AG10803 (cell line): ENCODE data around the gene TMBIM4.
A peak's percentile ranks its signal among the peaks of the same experiment; 100 is the strongest.

Experiments used
- DNase-seq: peaks from one replicate; pipeline ENCODE4 v3.0.0; 2010; ENCODE audit warnings: low read depth
- H3K4me3 ChIP-seq: 2 replicates; pipeline ENCODE4 v1.5.1; 2011; ENCODE audit warnings: mild to moderate bottlenecking, low read length, control low read depth
- TF ChIP-seq, protein P1 (sequence below): conservative IDR thresholded peaks from 2 replicates; pipeline ENCODE4 v1.5.1; 2011; ENCODE audit warnings: mild to moderate bottlenecking, low read length, control low read depth, inconsistent platforms

TMBIM4 gene

DNA sequence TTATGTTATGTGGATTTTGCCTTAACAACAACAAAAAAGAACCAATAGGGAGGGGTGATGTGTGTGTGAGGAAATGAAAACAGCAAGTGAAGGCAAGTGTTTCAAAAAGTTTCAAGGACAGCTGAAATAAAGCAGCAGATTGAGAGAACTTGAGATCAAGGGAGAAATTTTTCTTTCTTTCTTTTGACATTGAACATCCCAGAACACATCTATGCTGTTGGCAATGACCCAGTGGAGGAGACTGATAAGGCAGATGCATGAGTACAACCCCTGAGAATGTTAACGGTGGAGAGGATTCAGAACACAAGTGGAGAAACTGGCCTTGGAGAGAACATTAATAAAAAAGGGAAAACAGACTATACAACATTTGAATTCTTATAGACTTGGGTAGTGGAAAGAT lies 42.1 kb downstream of the TMBIM4 start:
- TF ChIP-seq, protein P1, sequence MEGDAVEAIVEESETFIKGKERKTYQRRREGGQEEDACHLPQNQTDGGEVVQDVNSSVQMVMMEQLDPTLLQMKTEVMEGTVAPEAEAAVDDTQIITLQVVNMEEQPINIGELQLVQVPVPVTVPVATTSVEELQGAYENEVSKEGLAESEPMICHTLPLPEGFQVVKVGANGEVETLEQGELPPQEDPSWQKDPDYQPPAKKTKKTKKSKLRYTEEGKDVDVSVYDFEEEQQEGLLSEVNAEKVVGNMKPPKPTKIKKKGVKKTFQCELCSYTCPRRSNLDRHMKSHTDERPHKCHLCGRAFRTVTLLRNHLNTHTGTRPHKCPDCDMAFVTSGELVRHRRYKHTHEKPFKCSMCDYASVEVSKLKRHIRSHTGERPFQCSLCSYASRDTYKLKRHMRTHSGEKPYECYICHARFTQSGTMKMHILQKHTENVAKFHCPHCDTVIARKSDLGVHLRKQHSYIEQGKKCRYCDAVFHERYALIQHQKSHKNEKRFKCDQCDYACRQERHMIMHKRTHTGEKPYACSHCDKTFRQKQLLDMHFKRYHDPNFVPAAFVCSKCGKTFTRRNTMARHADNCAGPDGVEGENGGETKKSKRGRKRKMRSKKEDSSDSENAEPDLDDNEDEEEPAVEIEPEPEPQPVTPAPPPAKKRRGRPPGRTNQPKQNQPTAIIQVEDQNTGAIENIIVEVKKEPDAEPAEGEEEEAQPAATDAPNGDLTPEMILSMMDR: no peak
- no peak overlapping the region for H3K4me3 ChIP-seq
- no peak for DNase-seq

DNA sequence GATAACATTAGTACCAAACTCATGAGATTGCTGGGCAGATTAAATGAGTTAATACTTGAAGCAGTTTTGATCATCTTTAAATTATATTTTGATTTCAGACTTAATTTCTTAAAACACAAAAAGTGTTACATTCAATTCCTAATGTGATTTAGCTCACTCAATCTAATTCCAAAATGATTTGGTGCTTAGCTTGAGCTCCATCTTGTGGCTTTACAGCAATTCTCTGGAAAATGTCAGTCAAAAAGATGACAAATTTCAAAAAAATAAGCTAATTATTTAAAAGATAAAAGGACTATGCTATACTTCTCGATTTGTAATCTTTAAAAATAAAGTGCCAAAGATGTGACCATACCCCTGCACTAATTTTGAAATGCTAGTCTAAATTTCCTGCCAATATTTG lies 49.3 kb downstream of the TMBIM4 start:
- H3K4me3 ChIP-seq: no peak overlapping the region
- DNase-seq: no peak

DNA sequence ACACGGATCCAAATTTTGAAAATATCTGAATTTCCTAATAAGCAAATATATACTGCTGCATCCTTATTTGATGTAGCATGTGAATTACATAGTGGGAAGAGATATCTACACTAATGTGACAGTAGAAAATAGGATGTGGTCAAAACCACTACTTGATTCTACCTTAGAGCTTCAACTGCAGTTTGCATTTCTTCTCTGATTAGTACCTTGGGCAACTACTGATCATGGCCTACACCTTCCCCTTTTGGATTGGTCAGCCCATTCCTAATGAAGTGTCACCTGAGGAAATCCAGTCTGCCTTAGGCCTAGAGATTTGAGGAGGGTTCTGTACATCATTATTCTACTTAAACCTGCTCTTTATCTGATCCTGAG lies 49.9 kb downstream of the TMBIM4 start:
- TF ChIP-seq, protein P1: no peak
- no peak for DNase-seq
- no peak overlapping the region for H3K4me3 ChIP-seq

More for the DNA sequence above, 49.3 kb downstream of the TMBIM4 start:
- TF ChIP-seq, protein P1: peak; percentile 20; the same call in 1 of the 2 replicates

DNA sequence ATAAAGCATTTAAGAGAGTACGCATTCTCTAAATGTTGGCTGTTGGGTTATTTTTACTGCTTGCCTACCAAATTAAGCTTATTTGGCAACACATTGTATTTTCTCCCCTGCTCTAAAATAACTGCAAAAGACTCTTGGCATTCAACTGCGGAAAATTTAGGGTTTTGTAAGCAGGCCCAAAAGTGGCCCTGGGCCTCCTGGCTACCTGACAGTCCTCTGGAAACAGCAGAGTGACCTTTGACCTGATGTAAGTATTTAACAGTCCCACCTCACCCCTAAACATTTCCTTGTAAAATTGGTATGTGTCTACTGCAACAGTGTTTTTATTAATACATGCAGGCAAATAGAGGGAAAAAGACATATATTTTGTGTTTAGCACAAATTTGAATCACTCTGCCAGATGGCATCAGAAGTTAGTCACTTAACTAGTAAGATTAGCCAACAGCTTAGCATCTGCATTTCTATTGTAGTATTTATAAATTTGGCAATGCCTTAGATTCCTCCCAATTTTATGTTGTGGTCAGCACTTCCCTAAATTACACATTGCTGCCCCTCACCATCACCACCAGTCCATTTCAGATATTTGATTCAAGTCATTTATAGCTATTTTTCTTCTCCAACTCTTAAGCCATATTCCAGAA lies 50.4 kb downstream of the TMBIM4 start:
- peak; percentile 71 for DNase-seq
- TF ChIP-seq, protein P1: no peak
- H3K4me3 ChIP-seq: no peak overlapping the region

DNA sequence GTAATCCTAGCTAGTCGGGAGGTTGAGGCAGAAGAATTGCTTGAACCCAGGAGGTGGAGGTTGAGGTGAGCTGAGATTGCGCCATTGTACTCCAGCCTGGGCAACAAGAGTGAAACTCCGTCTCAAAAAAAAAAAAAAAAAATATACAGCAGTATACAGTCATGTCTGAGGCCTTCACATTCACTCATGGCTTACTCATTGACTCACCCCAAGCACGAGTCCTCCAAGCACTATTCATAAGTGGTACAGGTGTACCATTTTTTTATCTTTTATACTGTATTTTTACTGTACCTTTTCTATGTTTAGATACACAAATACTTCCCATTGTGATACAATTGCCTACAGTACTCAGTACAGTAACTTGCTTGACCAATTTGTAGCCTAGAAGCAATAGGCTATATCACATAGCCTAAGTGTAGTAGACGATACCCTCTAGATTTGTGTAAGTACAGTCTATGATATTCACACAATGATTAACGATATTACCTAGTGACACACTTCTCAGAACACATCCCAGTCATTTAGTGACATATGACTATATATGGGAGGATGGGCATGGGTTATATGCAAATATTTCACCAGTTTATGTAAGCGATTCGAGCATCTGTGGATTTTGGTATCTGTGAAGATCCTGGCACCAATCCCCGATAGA lies 51.4 kb downstream of the TMBIM4 start:
- no peak overlapping the region for H3K4me3 ChIP-seq
- TF ChIP-seq, protein P1: no peak
- no peak for DNase-seq

DNA sequence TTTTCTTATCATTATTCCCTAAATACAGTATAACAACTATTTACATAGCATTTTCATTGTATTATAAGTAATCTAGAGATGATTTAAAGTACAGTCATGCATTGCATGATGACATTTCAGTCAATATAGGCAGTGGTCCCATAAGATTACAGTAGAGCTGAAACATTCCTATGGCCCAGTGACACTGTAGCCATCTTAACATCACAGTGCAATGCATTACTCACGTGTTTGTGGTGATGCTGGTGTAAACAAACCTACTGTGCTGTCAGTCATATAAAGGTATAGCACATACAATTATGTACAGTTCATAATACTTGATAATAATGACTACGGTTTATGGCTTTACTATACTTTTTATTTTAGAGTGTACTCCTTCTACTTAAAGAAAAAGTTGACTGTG lies 52.6 kb downstream of the TMBIM4 start:
- no peak for DNase-seq
- TF ChIP-seq, protein P1: no peak

DNA sequence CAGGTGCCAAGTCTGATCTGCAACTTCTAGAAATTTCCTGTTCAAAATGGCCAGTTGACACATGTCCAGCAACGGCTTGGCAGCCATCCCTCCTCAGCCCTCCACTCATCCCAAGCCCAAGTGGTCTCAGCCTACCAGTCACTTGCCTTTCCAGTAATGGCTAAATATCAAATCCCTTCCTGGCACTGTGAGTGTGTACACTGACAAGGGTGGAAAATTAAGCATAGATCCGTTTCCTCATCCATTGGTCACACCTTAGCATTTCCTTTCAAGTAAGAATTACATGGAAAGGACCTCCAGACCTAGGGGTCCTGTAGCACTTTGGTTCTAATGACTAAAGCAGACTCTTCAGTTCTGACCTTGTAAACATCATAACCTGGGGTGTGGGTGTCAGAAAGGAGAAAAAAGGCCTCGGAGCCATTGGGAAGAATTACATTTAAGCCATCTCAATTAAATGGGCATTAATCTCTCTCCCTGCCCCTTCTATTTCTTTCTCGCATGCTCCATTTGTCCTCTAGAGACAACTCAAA lies 54.7 kb downstream of the TMBIM4 start:
- no peak overlapping the region for H3K4me3 ChIP-seq
- TF ChIP-seq, protein P1: no peak
- DNase-seq: no peak

More for the DNA sequence above, 52.6 kb downstream of the TMBIM4 start:
- H3K4me3 ChIP-seq: no peak overlapping the region
